ENCODE results near the gene MLN.

GRCh38 chr6:33764036-33764435 is 39.8 kb downstream of the MLN start:
- TF ChIP-seq, protein P1, sequence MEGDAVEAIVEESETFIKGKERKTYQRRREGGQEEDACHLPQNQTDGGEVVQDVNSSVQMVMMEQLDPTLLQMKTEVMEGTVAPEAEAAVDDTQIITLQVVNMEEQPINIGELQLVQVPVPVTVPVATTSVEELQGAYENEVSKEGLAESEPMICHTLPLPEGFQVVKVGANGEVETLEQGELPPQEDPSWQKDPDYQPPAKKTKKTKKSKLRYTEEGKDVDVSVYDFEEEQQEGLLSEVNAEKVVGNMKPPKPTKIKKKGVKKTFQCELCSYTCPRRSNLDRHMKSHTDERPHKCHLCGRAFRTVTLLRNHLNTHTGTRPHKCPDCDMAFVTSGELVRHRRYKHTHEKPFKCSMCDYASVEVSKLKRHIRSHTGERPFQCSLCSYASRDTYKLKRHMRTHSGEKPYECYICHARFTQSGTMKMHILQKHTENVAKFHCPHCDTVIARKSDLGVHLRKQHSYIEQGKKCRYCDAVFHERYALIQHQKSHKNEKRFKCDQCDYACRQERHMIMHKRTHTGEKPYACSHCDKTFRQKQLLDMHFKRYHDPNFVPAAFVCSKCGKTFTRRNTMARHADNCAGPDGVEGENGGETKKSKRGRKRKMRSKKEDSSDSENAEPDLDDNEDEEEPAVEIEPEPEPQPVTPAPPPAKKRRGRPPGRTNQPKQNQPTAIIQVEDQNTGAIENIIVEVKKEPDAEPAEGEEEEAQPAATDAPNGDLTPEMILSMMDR (IDR thresholded peaks at IDR 0.05), result no peak
- TF ChIP-seq POLR2A (IDR thresholded peaks at IDR 0.05), result no peak
